SKM-1 (cell line): Measurements from ENCODE around the gene PDF.
"Not testable (repeated sequence)": the region's sequence is repeated elsewhere in the genome, so short reads cannot be mapped to it uniquely, and the experiment has no call there.

ENCODE experiments used
- DNase-seq: peaks from one replicate; lab custom pipeline; 2025; ENCODE audit not compliant: unreplicated experiment; lab: John Stamatoyannopoulos, UW

The PDF gene

GRCh38 chr16:69316595-69317034 is 13.8 kb downstream of the PDF start:
- no peak for DNase-seq

GRCh38 chr16:69315486-69316311 is 14.7 kb downstream of the PDF start:
- no peak for DNase-seq

DNA sequence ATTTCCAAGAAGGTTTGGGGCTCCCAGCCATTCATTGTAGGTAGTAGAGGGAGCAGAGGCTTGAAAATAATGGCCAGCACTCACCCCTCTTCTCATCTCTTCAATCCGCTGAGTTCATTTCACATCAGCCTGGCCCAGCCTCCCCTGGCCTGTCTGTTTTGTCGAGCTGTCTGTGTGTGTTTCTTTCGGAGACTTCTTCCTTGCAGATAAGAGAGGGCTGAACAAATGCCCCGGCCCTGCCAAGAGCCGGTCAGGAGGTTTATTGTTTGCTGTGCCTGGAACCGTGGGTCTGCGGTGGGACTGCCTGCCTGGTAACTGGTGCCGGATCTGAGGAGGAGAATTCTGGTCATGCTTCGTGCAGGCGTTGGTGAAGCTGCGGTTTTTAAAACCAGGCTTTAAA is 15.9 kb downstream of the PDF start:
- DNase-seq = no peak

DNA sequence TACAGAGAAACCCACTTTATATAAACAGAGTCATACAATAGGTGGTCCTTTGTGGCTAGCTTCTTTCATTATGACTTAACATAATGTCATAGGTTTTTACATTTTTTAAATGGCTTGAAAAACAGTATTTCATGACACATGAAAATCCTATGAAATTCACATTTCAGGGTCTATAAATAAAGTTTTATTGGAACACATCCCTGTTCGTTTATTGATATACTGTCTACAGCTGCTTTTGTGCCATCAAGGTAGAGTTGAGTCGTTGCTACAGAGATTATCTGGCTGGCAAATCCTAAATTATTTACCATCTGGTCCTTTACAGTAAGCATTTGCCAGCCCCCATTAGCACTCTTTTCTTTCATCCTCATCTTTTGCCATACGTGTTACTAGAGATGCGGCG is 16.9 kb downstream of the PDF start:
- no peak for DNase-seq

GRCh38 chr16:69311533-69312387 is 18.6 kb downstream of the PDF start:
- DNase-seq = no peak

DNA sequence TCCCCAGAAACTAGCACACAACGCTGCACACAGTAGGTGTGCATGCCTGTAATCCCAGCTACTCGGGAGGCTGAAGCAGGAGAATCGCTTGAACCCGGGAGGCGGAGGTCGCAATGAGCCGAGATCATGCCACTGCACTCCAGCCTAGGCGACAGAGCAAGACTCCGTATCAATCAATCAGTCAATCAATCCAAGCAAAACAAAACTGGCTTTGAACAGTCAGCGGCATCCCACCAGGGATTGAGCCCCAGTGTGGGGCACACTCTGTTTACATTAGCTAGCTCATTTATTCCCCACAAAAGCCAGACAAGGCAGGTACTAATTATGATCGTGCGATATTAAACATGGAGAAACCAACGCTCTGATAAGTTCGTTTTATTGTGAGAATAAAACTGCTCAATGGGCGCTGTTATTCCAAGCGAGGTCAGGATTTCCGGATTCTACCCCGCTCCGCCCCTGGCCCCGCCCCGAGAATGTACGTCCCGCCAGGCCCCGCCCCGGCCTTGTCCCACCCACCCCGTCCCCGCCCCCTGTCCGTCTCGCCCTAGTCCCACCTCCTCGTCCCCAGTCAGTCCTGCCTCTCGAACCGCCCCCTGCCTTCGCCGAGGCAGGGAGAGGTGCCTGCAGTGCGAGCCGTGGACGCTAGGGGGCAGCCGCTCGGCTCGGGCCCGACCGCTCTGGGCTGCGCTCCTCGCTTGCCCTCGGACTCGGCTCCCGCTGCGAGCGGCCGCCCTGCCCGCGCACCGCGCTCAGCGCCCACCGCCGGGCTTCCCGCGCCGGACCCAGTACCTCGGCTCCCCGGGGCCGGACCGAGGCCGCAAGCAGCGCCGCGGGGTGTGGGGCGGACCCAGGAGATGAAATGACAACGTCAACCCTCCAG is 19.5 kb downstream of the PDF start, which contains the start of gene VPS4A:
VPS4A (plus strand) TSS at position 698 of the 880 bp plus-strand sequence; CDS start at position 860, 162 bp downstream.
- DNase-seq = peak; percentile 82

- DNase-seq = no peak
Measured at GRCh38 chr16:69309316-69309715, 21.1 kb downstream of the PDF start.

GRCh38 chr16:69307856-69308255 is 22.5 kb downstream of the PDF start:
- DNase-seq = no peak

DNA sequence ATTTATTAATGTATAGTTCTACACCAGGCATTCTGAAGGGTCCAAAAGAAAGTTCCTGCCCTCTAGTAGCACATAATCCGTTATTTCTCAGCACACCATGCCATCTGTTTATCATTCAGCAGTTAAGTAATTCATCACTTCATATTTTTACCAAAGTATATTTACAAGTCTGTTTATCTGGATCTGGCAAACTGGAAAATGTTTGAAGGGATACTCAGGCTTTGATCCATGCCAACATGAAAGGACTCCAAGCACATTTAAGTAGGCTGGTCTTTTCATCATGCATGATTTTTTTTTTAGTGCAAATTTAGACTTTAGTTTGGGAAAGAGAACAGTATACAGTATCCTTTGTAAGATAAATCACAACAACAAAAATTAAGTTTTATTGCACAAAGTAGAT is 23.3 kb downstream of the PDF start:
- no peak for DNase-seq

- no peak for DNase-seq
Measured at GRCh38 chr16:69306031-69306430, 24.4 kb downstream of the PDF start.

DNA sequence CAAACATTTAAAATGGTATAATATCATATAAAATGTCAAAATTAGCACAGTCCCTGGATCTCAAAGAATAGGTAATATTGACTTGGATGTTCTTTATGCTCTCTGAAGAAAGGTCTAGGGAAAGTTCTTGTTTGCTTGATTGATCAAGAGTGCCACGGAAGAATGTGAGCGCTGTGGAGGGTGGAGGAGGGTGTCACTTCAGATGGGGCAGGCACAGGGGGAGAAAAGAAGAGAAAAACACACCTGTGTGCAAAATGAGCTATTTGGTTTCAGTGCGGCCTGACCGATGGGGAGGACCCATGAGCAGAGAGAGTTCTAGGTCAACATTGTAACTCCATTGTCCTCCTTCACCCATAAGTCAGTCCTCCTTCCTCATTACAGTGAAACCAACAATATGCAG is 28.1 kb downstream of the PDF start:
- no peak for DNase-seq

DNA sequence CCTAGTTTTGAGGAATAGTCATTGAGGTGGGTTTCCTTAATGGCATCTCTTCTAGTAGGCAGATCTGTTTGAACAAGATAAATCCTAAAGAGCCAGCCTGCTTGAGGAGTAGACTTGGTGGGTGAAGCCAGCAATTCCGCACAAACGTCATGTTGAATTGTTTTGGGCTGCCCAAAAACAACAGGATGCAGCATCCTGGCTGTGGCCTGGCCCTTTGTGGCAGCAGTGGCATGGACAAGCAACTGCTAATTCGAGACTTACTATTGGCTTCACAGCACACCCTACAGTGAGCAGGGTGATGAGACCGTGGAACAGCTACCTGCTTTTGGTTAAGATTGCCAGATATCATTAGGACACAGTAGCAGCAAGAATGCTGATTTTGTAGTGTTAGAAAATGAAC is 28.5 kb downstream of the PDF start:
- DNase-seq = no peak

GRCh38 chr16:69301187-69301586 is 29.2 kb downstream of the PDF start:
- no peak for DNase-seq

- no peak for DNase-seq
Measured at GRCh38 chr16:69298261-69298660, 32.1 kb downstream of the PDF start.

DNA sequence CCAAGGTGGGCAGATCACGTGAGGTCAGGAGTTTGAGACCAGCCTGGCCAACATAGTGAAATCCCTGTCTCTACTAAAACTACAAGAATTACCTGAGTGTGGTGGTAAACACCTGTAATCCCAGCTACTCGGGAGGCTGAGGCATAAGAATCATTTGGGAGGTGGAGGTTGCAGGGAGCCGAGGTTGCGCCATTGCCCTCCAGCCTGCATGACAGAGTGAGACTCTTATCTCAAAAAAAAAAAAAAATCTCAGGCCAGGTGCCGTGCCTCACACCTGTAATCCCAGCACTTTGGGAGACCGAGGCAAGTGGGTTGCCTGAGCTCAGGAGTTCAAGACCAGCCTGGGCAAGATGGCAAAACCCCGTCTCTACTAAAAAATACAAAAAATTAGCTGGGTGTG is 33.6 kb downstream of the PDF start:
- DNase-seq = not testable (repeated sequence)

- DNase-seq = no peak
Measured at GRCh38 chr16:69294051-69294450, 36.3 kb downstream of the PDF start.

DNA sequence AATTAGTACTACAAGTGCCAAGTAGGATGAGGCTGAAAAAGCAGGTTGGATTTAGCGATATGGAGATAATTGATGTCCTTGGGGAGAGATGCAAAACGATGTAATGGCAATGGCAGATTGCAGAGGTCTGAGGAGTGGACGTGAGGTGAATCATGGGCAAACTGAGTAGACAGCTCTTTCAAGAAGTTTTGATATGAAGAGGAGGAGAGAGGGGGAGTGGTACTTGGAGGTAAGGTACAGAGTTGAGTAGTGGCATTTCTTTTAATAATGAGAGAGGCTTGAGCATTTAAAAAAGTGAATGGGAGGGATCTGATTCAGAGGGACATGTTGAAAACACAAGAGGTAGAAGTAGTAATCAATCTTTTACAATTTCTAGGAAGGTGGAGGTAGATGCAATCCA is 37.0 kb downstream of the PDF start:
- DNase-seq = no peak

- not testable (repeated sequence) for DNase-seq
Measured at GRCh38 chr16:69291657-69292056, 38.7 kb downstream of the PDF start.

DNA sequence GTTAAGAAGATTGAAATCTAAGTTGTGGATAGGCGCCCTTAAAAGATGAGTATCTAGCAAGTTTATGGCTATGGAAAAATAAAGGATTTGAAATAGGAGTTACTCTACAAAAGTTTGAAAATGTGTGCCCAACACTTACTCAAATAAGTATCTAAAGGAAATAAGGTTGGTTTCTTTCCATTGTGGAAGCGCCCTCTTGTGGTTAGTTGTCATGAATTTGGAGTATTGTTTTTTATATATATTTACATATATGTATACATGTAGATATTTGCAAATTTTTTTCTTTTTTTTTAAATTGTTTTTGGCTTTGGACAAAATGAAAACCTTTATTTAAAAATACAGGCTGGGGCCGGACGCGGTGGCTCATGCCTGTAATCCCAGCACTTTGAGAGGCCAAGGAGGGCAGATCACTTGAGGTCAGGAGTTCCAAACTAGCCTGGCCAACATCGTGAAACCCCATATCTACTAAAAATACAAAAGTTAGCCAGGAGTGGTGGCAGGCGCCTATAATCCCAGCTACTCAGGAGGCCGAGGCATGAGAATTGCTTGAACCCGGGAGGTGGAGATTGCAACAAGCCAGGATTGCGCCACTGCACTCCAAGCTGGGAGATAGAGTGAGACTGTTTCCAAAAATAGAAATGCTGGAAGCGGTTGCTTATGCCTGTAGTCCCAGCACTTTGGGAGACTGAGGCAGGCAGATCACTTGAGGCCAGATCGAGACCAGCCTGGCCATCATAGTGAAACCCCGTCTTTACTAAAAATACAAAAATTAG is 43.3 kb downstream of the PDF start:
- peak; percentile 24 for DNase-seq

DNA sequence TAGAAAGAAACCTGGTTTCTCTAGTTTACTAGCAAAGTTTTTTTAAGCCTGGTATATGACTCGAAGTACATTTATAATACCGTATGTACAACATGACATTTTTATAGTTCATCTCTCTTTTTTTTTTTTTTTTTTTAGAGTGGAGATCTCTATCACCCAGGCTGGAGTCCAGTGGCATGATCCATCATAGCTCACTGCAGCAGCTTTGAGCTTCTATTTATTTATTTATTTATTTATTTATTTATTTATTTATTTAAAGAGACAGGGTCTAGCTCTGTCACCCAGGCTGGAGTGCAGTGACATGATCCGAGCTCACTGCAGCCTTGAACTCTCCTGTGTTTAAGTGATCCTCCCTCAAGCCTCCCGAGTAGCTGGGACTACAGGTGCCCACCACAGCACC is 45.1 kb downstream of the PDF start:
- DNase-seq = no peak
